Measurements from ENCODE around the gene FA2H.

The FA2H gene

DNA sequence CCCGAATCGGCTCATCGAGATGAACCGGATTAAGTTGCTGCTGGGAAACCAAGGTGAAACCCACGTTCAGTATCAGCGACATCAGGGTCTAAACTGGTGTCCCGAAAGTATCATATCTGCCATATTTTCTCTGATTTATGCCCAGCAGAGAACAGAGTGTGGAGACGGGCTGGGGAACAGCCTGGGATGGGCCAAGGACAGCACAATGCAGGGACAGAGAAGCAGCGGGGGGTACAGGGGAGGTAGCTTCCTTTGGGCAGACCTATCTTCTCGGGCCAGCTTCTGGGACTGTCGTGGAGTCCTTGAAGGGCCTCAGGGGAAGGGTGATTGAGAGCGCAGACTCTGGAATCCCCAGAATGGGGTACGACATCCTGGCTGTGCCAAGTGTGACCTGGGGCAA is 56.5 kb downstream of the FA2H start:
- no peak for DNase-seq (ENCODE audit: low read depth)
- H3K4me3 ChIP-seq (ENCODE audit: low read length), result no peak overlapping the region
- TF ChIP-seq, protein P1, sequence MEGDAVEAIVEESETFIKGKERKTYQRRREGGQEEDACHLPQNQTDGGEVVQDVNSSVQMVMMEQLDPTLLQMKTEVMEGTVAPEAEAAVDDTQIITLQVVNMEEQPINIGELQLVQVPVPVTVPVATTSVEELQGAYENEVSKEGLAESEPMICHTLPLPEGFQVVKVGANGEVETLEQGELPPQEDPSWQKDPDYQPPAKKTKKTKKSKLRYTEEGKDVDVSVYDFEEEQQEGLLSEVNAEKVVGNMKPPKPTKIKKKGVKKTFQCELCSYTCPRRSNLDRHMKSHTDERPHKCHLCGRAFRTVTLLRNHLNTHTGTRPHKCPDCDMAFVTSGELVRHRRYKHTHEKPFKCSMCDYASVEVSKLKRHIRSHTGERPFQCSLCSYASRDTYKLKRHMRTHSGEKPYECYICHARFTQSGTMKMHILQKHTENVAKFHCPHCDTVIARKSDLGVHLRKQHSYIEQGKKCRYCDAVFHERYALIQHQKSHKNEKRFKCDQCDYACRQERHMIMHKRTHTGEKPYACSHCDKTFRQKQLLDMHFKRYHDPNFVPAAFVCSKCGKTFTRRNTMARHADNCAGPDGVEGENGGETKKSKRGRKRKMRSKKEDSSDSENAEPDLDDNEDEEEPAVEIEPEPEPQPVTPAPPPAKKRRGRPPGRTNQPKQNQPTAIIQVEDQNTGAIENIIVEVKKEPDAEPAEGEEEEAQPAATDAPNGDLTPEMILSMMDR (IDR thresholded peaks at IDR 0.05; ENCODE audit: insufficient read depth, low read depth, low read length, missing control alignments), result no peak

DNA sequence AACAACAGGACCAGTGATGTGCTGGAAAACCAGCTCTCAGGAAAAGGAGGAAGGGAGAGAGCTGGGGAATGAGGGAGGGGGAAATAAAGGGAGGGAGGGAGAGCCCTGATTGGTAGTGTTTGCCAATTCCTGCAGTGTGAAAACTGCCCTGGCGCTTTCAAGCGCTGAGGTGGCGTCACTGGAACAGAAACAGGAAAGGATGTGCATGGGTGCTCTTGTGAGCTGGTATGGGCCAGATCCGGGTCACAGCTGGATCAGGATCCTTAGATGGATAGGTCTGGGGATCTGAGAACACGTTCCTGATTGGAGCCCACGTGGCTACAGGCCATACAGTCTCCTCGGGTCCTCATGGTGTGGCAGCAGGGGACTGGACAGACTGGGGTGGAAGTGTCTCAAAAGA is 57.3 kb downstream of the FA2H start:
- TF ChIP-seq, protein P1 (IDR thresholded peaks at IDR 0.05; ENCODE audit: insufficient read depth, low read depth, low read length, missing control alignments), result no peak
- no peak overlapping the region for H3K4me3 ChIP-seq (ENCODE audit: low read length)
- no peak for DNase-seq (ENCODE audit: low read depth)

DNA sequence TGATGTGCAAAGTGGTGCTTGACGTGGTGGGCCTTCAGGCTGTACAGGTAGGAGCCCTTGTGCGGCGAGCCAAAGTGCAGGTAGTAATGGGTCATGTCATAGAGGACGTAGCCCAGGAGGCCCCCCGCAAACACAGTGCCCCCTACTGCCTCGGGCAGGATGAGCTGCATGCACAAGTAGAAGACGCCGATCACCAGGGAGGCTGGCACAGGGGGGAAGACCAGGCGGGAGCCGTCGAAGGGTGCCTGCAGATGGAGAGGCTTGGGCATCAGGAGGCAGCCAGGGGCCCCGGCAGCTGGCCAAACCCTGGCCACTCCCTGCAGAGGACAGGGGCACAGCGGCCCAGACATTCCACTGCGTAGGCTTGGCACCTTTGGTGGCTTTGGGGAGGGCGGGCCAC is 58.3 kb downstream of the FA2H start:
- H3K4me3 ChIP-seq (ENCODE audit: low read length), result no peak overlapping the region
- no peak for DNase-seq (ENCODE audit: low read depth)
- TF ChIP-seq, protein P1 (IDR thresholded peaks at IDR 0.05; ENCODE audit: insufficient read depth, low read depth, low read length, missing control alignments), result no peak

DNA sequence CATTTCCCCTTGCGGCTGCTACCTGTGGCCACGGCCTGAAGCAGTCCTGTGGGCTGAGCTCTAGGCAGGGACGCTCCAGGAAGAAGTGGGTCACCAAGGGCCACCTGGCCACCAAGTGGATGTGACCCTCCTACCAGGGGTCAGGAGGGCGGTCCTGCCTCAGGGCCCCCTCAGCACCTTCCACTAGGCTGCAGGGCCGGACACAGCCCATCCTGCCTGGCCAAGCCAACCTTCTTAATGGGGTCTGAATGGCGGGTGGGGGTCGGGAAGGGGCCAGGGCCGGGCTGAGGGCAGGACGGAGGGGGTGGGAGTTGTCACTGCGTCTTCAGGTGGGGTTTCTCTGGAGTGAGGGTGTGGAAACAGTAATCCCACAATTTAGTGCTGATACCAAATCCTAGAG is 60.7 kb downstream of the FA2H start:
- no peak overlapping the region for H3K4me3 ChIP-seq (ENCODE audit: low read length)
- TF ChIP-seq, protein P1 (IDR thresholded peaks at IDR 0.05; ENCODE audit: insufficient read depth, low read depth, low read length, missing control alignments), result no peak
- DNase-seq (ENCODE audit: low read depth), result no peak

DNA sequence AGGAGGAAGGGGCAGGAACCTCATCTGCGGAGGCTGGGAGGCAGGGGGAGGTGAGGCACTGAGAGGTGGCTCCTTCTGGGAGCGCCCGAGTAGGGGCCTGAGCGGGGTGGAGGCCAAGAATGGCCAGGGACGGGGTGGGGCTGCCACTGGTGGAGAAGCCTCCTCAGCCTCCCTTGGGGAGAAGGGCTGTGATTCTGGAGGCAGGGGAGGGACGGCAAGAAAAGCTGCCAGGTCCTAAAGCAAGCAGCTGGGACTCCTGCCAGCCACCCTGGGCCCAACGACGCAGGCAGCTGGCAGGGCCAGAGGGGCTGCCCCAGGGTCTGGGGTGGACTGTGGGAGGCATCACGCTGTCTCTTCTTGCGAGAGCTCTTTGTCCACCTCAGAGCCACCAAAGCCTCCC is 61.3 kb downstream of the FA2H start:
- DNase-seq (ENCODE audit: low read depth), result no peak
- H3K4me3 ChIP-seq (ENCODE audit: low read length), result no peak overlapping the region
- TF ChIP-seq, protein P1 (IDR thresholded peaks at IDR 0.05; ENCODE audit: insufficient read depth, low read depth, low read length, missing control alignments), result no peak

DNA sequence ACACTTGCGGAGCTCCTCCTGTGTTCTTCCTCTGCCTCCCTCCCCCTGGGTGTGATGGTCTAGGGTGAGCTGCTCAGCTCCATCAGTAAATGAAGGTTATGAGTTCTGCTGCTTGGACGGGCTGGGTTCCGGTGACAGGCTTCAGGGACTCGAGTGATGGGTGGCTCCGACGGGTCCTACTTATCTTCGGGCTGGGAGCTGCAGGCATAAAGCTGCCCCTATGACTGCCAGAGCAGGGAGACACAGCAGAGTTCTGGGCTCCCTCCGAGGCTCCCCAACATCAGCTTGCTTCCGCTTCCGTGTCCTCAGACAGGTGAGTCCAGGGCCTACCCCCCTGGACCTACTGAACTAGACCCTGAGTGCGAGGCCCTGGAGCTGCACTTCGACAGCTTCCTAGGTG is 62.7 kb downstream of the FA2H start:
- no peak overlapping the region for H3K4me3 ChIP-seq (ENCODE audit: low read length)
- no peak for DNase-seq (ENCODE audit: low read depth)
- TF ChIP-seq, protein P1 (IDR thresholded peaks at IDR 0.05; ENCODE audit: insufficient read depth, low read depth, low read length, missing control alignments), result no peak

DNA sequence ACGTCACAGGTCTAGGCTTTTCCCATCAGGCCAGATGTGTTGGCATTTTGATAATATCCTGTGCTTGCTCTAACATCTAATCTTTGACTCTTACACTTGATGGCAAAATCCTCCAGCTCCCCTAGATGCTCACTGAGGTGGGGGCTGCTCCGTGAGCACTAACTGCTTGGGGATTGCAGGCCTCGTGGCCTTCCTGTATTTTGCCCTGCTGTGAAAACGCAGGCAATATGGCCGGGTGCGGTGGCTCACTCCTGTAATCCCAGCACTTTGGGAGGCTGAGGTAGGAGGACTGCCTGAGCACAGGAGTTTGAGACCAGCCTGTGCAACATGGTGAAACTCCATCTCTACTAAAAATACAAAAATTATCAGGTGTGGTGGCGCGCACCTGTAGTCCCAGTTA is 64.2 kb downstream of the FA2H start:
- TF ChIP-seq, protein P1 (IDR thresholded peaks at IDR 0.05; ENCODE audit: insufficient read depth, low read depth, low read length, missing control alignments), result no peak
- no peak overlapping the region for H3K4me3 ChIP-seq (ENCODE audit: low read length)

More for the DNA sequence above, 64.2 kb downstream of the FA2H start:
- DNase-seq (ENCODE audit: low read depth), result no peak
